A549 (cell line): ENCODE results near the gene XRCC5. TPM values are rescaled to one million over a fixed set of nuclear protein-coding genes. Genes with fewer than 3 reads are reported as not detected.

Experiments used
- ATAC-seq, 2 experiments: fragments of 200-7000 bp in 1 of 2; fragments of >200 bp in 1 of 2; cut with Nextera tagmentation in 1 of 2; cut with Tn5 transposase in 1 of 2; 3 replicates each; pipeline versions ENCODE4 v1.8.0 to v1.9.1; 2018 to 2020; ENCODE audit warnings: mild to moderate bottlenecking in 1 of 2, moderate library complexity in 1 of 2
- CTCF ChIA-PET: fragments of 300-600 bp; sonication (Branson Sonifier 250); formaldehyde crosslinking; extraction: SDS; loops from one replicate; lab custom pipeline; 2021; ENCODE audit warnings: antibody characterized with exemption, inconsistent platforms; lab: Yijun Ruan, JAX
- POLR2A ChIA-PET: fragments of 350-600 bp; formaldehyde crosslinking; extraction: SDS; loops from one replicate; lab custom pipeline; 2021; ENCODE audit warnings: antibody characterized with exemption, inconsistent platforms; lab: Yijun Ruan, JAX
- DNase-seq, 2 experiments: peaks; one replicate each; pipeline versions ENCODE4 v3.0.0 to v3.0.0-alpha.2; 2011 to 2016; ENCODE audit warnings: low read depth in 1 of 2, low spot score in 1 of 2
- FAIRE-seq: peaks from 2 replicates; lab custom pipeline; 2011; peaks lifted over from hg19 to GRCh38; lab: Jason Lieb, UNC
- H3K27ac ChIP-seq, 2 experiments: fragments of >200 bp; sonication (Bioruptor Twin); formaldehyde crosslinking; 3 replicates each; pipeline ENCODE4 v1.5.1; 2016 to 2017
- H3K4me1 ChIP-seq: fragments of >200 bp; sonication (Bioruptor Twin); formaldehyde crosslinking; 3 replicates; pipeline ENCODE4 v1.6.1; 2016
- H3K4me2 ChIP-seq: fragments of >200 bp; sonication (Bioruptor Twin); formaldehyde crosslinking; 3 replicates; pipeline ENCODE4 v1.6.1; 2016
- H3K4me3 ChIP-seq: fragments of >200 bp; sonication (Bioruptor Twin); formaldehyde crosslinking; 3 replicates; pipeline ENCODE4 v1.5.1; 2016
- H3K9me3 ChIP-seq: fragments of >200 bp; sonication (Bioruptor Twin); formaldehyde crosslinking; 3 replicates; pipeline ENCODE4 v1.6.1; 2016
- CBX8 ChIP-seq: fragments of 200-600 bp; sonication (generic); IDR thresholded peaks from 2 replicates; pipeline ENCODE4 v1.6.1; 2016
- CEBPB ChIP-seq, 2 experiments: fragments of >200 bp in 1 of 2; sonication (Bioruptor Twin) in 1 of 2; formaldehyde crosslinking in 1 of 2; IDR thresholded peaks; 2 replicates each; pipeline ENCODE4 v1.6.1; 2012 to 2016
- EHF ChIP-seq: fragments of 250-450 bp; sonication (Bioruptor Pico); IDR thresholded peaks from 2 replicates; pipeline ENCODE4 v1.5.0; 2020; ENCODE audit warnings: mild to moderate bottlenecking
- EHMT2 ChIP-seq: fragments of 200-600 bp; sonication (generic); IDR thresholded peaks from 2 replicates; pipeline ENCODE4 v1.6.1; 2016; ENCODE audit warnings: antibody characterized with exemption, low read depth, mild to moderate bottlenecking, moderate library complexity
- FOSL2 ChIP-seq, 2 experiments: fragments of 450-650 bp in 1 of 2; fragments of >200 bp in 1 of 2; sonication (Bioruptor Twin) in 1 of 2; formaldehyde crosslinking; IDR thresholded peaks; 2 replicates each; pipeline versions ENCODE4 v1.5.0 to v1.6.1; 2016 to 2020; ENCODE audit warnings: mild to moderate bottlenecking in 1 of 2, moderate library complexity in 1 of 2
- FOXS1 ChIP-seq: fragments of 250-450 bp; sonication (Bioruptor Pico); IDR thresholded peaks from 2 replicates; pipeline ENCODE4 v1.5.0; 2020; ENCODE audit warnings: mild to moderate bottlenecking, moderate library complexity
- GATA3 ChIP-seq: IDR thresholded peaks from 2 replicates; pipeline ENCODE4 v1.6.1; 2012; ENCODE audit warnings: borderline replicate concordance
- HOXA7 ChIP-seq: fragments of 250-450 bp; sonication (Bioruptor Pico); IDR thresholded peaks from 2 replicates; pipeline ENCODE4 v1.5.0; 2020; ENCODE audit warnings: mild to moderate bottlenecking, moderate library complexity
- HOXB13 ChIP-seq: fragments of 250-450 bp; sonication (Bioruptor Pico); IDR thresholded peaks from 2 replicates; pipeline ENCODE4 v1.5.0; 2020; ENCODE audit warnings: low read depth, mild to moderate bottlenecking, moderate library complexity
- JUN ChIP-seq, 2 experiments: fragments of >200 bp; sonication (Bioruptor Twin); formaldehyde crosslinking; IDR thresholded peaks; 2 replicates in 1 of 2; 3 replicates in 1 of 2; pipeline ENCODE4 v1.6.1; 2016 to 2017
- JUNB ChIP-seq: fragments of >200 bp; sonication (Bioruptor Twin); formaldehyde crosslinking; IDR thresholded peaks from 2 replicates; pipeline ENCODE4 v1.6.1; 2016
- KDM1A ChIP-seq: fragments of 200-600 bp; sonication (generic); IDR thresholded peaks from 2 replicates; pipeline ENCODE4 v1.6.1; 2016; ENCODE audit warnings: low read depth, mild to moderate bottlenecking
- KDM5A ChIP-seq: fragments of 200-600 bp; sonication (generic); IDR thresholded peaks from 2 replicates; pipeline ENCODE4 v1.6.1; 2016; ENCODE audit warnings: antibody characterized with exemption, mild to moderate bottlenecking
- MYC ChIP-seq: IDR thresholded peaks from 2 replicates; pipeline ENCODE4 v1.6.1; 2012; ENCODE audit warnings: mild to moderate bottlenecking, inconsistent platforms, low read length, improper control_type of control experiment, borderline replicate concordance
- NFE2L2 ChIP-seq: fragments of 150-350 bp; conservative IDR thresholded peaks from 2 replicates; pipeline ENCODE4 v1.6.1; 2014; ENCODE audit warnings: low read length
- NR3C1 ChIP-seq: fragments of >200 bp; sonication (Bioruptor Twin); formaldehyde crosslinking; IDR thresholded peaks from 3 replicates; pipeline ENCODE4 v1.6.1; 2017
- RFX5 ChIP-seq: fragments of 450-650 bp; IDR thresholded peaks from 2 replicates; pipeline ENCODE4 v1.7.1; 2014; ENCODE audit warnings: antibody characterized with exemption, mild to moderate bottlenecking, moderate library complexity
- ZC3H11A ChIP-seq: fragments of 450-650 bp; IDR thresholded peaks from 2 replicates; pipeline ENCODE4 v1.6.1; 2014; ENCODE audit warnings: antibody characterized with exemption, mild to moderate bottlenecking
- WGBS: methylation state at CpG from one replicate; pipeline ENCODE4 v1.1.6; 2017; ENCODE audit errors: missing lambda C conversion rate; 5-methylcytosine and 5-hydroxymethylcytosine counted together
- polyA plus RNA-seq, 4 experiments: library from polyadenylated mRNA; depleted of rRNA in 3 of 4; stranded (reverse); fragments of >200 nt; fragmentation: RNase III in 1 of 4; extraction: RNeasy Plus Mini Kit Qiagen cat#74134 plus additional on column Dnase treatment in 1 of 4; gene quantifications; 2 replicates in 3 of 4; 3 replicates in 1 of 4; pipeline ENCODE4 v1.2.3, GENCODE V29; 2011 to 2017
- TF ChIP-seq, protein P1 (sequence below): IDR thresholded peaks from 2 replicates; pipeline ENCODE4 v1.6.1; 2012; ENCODE audit warnings: low read depth, borderline replicate concordance
- TF ChIP-seq, protein P2 (sequence below): IDR thresholded peaks from 2 replicates; pipeline ENCODE4 v1.6.1; 2012
- TF ChIP-seq, protein P3 (sequence below): fragments of >200 bp; sonication (Bioruptor Twin); formaldehyde crosslinking; IDR thresholded peaks from 3 replicates; pipeline ENCODE4 v1.5.1; 2016
- TF ChIP-seq, protein P4 (sequence below): fragments of 150-350 bp; IDR thresholded peaks from 2 replicates; pipeline ENCODE4 v1.6.1; 2014; ENCODE audit warnings: low read depth, mild to moderate bottlenecking, low read length

XRCC5 gene
- polyA plus RNA-seq, 2 of the 4 experiments (the other 2 are of a cell fraction), result 217 to 430 TPM

DNA sequence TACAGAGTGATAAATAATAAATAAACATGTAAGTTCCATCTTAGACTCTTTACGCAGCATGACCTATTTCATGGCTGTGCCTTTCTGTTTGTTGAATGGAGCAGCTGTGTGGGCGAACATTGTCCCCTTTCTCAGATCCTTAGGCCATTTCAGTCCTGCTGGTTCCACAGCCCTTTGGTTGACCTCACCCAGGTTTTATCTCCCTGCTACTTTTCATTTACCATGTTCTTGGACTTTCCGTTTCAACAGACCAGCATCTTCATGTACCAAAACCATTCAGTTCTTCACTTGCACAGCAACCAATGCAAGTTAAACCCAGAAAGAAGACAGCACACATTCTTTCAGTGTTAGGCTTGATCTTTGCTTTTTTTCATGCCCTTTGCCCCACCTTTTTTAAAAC lies 83.8 kb downstream of the XRCC5 start:
- ATAC-seq (no peak), FAIRE-seq (no peak), DNase-seq (no peak)
- no peak overlapping the region for H3K27ac ChIP-seq
- 96% methylated on average over 3 of the region's 3 CpGs for WGBS
- no peak overlapping the region for H3K4me2 ChIP-seq
- no peaks in the 10 kb centered on the region for H3K9me3 ChIP-seq
- POLR2A ChIA-PET, result no interaction called here
- H3K4me1 ChIP-seq, result peaks cover 8% of the 10 kb centered on the region; the same call in 2 of the 3 replicates
- TF ChIP-seq NFE2L2, result no peak
- TF ChIP-seq MYC, result no peak
- no peak for TF ChIP-seq JUN (IDR thresholded peaks at IDR 0.05)
- TF ChIP-seq, protein P1, sequence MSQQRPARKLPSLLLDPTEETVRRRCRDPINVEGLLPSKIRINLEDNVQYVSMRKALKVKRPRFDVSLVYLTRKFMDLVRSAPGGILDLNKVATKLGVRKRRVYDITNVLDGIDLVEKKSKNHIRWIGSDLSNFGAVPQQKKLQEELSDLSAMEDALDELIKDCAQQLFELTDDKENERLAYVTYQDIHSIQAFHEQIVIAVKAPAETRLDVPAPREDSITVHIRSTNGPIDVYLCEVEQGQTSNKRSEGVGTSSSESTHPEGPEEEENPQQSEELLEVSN, result no peak
- no peak overlapping the region for H3K4me3 ChIP-seq
- CTCF ChIA-PET, result no interaction called here

DNA sequence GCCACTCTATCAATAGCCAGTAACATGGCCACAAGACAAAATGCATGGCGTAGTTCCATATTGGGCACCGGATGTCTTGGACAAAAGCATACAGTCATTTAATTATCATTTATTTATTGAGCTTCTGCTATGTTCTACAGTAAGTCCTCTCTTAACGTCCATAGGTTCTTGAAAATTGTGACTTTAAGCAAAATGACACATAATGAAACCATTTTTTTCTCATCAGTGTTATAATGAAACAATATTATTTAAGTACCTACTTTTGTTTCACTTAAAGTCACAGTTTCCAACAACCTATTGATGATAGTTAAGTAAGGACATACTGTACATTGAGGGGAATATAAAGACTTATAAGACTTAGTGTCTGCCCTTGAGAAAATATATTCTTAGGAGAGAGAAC lies 84.9 kb downstream of the XRCC5 start:
- Histone ChIP-seq H3K4me2 (no peak overlapping the region), H3K27ac (no peak overlapping the region), H3K9me3 (no peaks in the 10 kb centered on the region), H3K4me3 (no peak overlapping the region), H3K4me1 (peaks cover under 1% of the 10 kb centered on the region; the same call in 2 of the 3 replicates)
- ChIA-PET POLR2A (no interaction called here), CTCF (interaction anchor here (1.2 kb wide), 1 partner anchor 17 kb away, joined by 4 read pairs; no protein-coding TSS in a partner anchor)
- 98% methylated on average over 3 of the region's 3 CpGs for WGBS
- FAIRE-seq (no peak), DNase-seq (no peak), ATAC-seq (no peak)
- TF ChIP-seq RFX5 (no peak), JUNB (no peak), HOXA7 (no peak), FOSL2 (IDR thresholded peaks at IDR 0.05) (no peak), FOSL2 (CRISPR knock-in tag; IDR thresholded peaks at IDR 0.05) (no peak), EHF (no peak), KDM5A (no peak), ZC3H11A (no peak)
- TF ChIP-seq, protein P2, sequence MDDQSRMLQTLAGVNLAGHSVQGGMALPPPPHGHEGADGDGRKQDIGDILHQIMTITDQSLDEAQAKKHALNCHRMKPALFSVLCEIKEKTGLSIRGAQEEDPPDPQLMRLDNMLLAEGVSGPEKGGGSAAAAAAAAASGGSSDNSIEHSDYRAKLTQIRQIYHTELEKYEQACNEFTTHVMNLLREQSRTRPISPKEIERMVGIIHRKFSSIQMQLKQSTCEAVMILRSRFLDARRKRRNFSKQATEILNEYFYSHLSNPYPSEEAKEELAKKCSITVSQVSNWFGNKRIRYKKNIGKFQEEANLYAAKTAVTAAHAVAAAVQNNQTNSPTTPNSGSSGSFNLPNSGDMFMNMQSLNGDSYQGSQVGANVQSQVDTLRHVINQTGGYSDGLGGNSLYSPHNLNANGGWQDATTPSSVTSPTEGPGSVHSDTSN, result no peak

DNA sequence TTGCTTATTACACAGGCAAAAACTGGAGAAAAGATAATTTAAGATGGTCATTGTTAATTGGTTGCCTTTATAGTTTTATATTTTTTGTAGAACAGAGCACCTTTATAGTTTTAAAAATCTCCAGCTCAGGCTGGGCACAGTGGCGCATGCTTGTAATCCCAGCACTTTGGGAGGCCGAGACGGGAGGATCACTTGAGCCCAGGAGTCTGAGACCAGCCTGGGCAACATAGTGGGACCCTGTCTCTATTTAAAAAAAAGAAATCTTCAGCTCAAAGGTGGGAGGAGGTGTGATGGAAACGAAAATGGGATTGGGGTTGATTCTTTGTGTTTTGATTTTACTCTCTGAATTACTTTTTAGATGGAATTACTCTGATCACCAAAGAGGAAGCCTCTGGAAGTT lies 85.4 kb downstream of the XRCC5 start:
- Histone ChIP-seq H3K4me3 (no peak overlapping the region), H3K9me3 (no peaks in the 10 kb centered on the region), H3K27ac (no peak overlapping the region), H3K4me1 (no peaks in the 10 kb centered on the region; the same call in 2 of the 3 replicates), H3K4me2 (no peak overlapping the region)
- TF ChIP-seq EHMT2 (no peak), KDM5A (no peak), CBX8 (no peak), FOXS1 (CRISPR knock-in tag) (no peak), ZC3H11A (no peak), JUN (IDR thresholded peaks at IDR 0.05) (no peak), HOXB13 (CRISPR knock-in tag) (no peak), NR3C1 (no peak), NFE2L2 (no peak), KDM1A (no peak), CEBPB (IDR thresholded peaks at IDR 0.05) (no peak), GATA3 (no peak)
- TF ChIP-seq, protein P3, sequence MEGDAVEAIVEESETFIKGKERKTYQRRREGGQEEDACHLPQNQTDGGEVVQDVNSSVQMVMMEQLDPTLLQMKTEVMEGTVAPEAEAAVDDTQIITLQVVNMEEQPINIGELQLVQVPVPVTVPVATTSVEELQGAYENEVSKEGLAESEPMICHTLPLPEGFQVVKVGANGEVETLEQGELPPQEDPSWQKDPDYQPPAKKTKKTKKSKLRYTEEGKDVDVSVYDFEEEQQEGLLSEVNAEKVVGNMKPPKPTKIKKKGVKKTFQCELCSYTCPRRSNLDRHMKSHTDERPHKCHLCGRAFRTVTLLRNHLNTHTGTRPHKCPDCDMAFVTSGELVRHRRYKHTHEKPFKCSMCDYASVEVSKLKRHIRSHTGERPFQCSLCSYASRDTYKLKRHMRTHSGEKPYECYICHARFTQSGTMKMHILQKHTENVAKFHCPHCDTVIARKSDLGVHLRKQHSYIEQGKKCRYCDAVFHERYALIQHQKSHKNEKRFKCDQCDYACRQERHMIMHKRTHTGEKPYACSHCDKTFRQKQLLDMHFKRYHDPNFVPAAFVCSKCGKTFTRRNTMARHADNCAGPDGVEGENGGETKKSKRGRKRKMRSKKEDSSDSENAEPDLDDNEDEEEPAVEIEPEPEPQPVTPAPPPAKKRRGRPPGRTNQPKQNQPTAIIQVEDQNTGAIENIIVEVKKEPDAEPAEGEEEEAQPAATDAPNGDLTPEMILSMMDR, result no peak
- TF ChIP-seq, protein P4, sequence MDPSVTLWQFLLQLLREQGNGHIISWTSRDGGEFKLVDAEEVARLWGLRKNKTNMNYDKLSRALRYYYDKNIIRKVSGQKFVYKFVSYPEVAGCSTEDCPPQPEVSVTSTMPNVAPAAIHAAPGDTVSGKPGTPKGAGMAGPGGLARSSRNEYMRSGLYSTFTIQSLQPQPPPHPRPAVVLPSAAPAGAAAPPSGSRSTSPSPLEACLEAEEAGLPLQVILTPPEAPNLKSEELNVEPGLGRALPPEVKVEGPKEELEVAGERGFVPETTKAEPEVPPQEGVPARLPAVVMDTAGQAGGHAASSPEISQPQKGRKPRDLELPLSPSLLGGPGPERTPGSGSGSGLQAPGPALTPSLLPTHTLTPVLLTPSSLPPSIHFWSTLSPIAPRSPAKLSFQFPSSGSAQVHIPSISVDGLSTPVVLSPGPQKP, result no peak
- DNase-seq (no peak), ATAC-seq (no peak), FAIRE-seq (no peak)
- POLR2A ChIA-PET, result no interaction called here
- 74% methylated on average over 4 of the region's 4 CpGs for WGBS
- CTCF ChIA-PET, result interaction anchor here (1.2 kb wide), 1 partner anchor 18 kb away, joined by 4 read pairs; no protein-coding TSS in a partner anchor
